Natural killer cell (primary cell): ENCODE measurements around the gene PEAK1. TPM values are rescaled to one million over a fixed set of nuclear protein-coding genes. Genes with fewer than 3 reads are reported as not detected.

Experiments used
- ATAC-seq, 3 donors: fragments of 150-1000 bp in 2 of 3; fragments of 200-7000 bp in 1 of 3; cut with Tn5 transposase; 1 replicate in 1 of 3; 2 replicates in 2 of 3; pipeline ENCODE4 v1.10.0; 2021; ENCODE audit warnings: mild to moderate bottlenecking in 2 of 3, moderate library complexity in 2 of 3
- DNase-seq, 2 donors: peaks; one replicate each; pipeline versions ENCODE4 v3.0.0 to v3.0.0-alpha.2; 2013 to 2021; ENCODE audit warnings: mixed read lengths in 1 of 2
- H3K27ac ChIP-seq: one replicate; pipeline ENCODE4 v1.5.1; 2013; ENCODE audit warnings: mild to moderate bottlenecking, low read length
- H3K27me3 ChIP-seq: one replicate; pipeline ENCODE4 v1.6.1; 2013; ENCODE audit warnings: low read length; ENCODE audit not compliant: control insufficient read depth, insufficient read depth
- H3K36me3 ChIP-seq: one replicate; pipeline ENCODE4 v1.6.1; 2013; ENCODE audit warnings: low read length; ENCODE audit not compliant: control insufficient read depth, insufficient read depth
- H3K4me1 ChIP-seq: one replicate; pipeline ENCODE4 v1.6.1; 2013; ENCODE audit warnings: low read length; ENCODE audit not compliant: control insufficient read depth, insufficient read depth
- H3K4me3 ChIP-seq: one replicate; pipeline ENCODE4 v1.5.1; 2013; ENCODE audit warnings: low read length
- H3K9me3 ChIP-seq: one replicate; pipeline ENCODE4 v1.6.1; 2013; ENCODE audit warnings: low read length; ENCODE audit not compliant: control insufficient read depth, insufficient read depth
- H3K27ac Mint-ChIP-seq, 2 donors: one replicate each; pipeline ENCODE4 v1.8.0; 2022; ENCODE audit warnings: mild to moderate bottlenecking in 2 of 2, mixed read lengths in 2 of 2, moderate library complexity in 1 of 2
- H3K27me3 Mint-ChIP-seq, 2 donors: one replicate each; pipeline ENCODE4 v1.8.0; 2022; ENCODE audit warnings: low read depth in 2 of 2, mixed read lengths in 2 of 2
- H3K36me3 Mint-ChIP-seq: one replicate; pipeline ENCODE4 v1.8.0; 2022; ENCODE audit warnings: mixed read lengths
- H3K4me1 Mint-ChIP-seq, 2 donors: one replicate each; pipeline ENCODE4 v1.8.0; 2022; ENCODE audit warnings: mixed read lengths in 2 of 2
- H3K4me3 Mint-ChIP-seq: one replicate; pipeline ENCODE4 v1.8.0; 2022; ENCODE audit warnings: mild to moderate bottlenecking, moderate library complexity, mixed read lengths
- H3K9me3 Mint-ChIP-seq, 2 donors: one replicate each; pipeline ENCODE4 v1.8.0; 2022; ENCODE audit warnings: mixed read lengths in 2 of 2
- CTCF ChIP-seq: fragments of 200-600 bp; IDR thresholded peaks from one replicate; pipeline ENCODE4 v1.8.0; 2022; ENCODE audit warnings: antibody characterized with exemption
- WGBS: methylation state at CpG from one replicate; pipeline ENCODE4 v1.1.7; 2013; ENCODE audit warnings: missing lambda C conversion rate; ENCODE audit not compliant: insufficient coverage; 5-methylcytosine and 5-hydroxymethylcytosine counted together
- intact Hi-C: fragments of 100-400 bp; cut with micrococcal nuclease; formaldehyde crosslinking; loops from one replicate; pipeline ENCODE4 v1.14.2; 2022
- total RNA-seq, 4 donors: library from RNA; stranded (reverse); fragments of 120-200 nt in 1 of 4; gene quantifications; one replicate each; pipeline versions ENCODE4 v1.2.3 to v1.2.4, GENCODE V29; 2013 to 2022

The PEAK1 gene
- total RNA-seq, 3 donors from 2014 or later (not counting 1 experiment from before 2014, with no cell fraction given), result 59.3 to 73.9 (median 69.1) TPM

GRCh38 chr15:77145370-77145769, 274.5 kb downstream of the PEAK1 start:
- TF ChIP-seq CTCF, result no peak
- peaks cover 6% of the 10 kb centered on the region for H3K4me1 ChIP-seq
- 93% methylated on average over 1 of the region's 1 CpG for WGBS
- Mint-ChIP-seq H3K4me1 (peaks cover 29 to 32% of the 10 kb centered on the region in 2 donors), H3K9me3 (no peaks in the 10 kb centered on the region), H3K27me3 (no peaks in the 10 kb centered on the region), H3K27ac (peak overlapping the region; percentile 74 to 80), H3K36me3 (no peaks in the 10 kb centered on the region), H3K4me3 (no peak overlapping the region)
- peaks cover 3% of the 10 kb centered on the region for H3K9me3 ChIP-seq
- H3K27me3 ChIP-seq, result no peaks in the 10 kb centered on the region
- no peak overlapping the region for H3K4me3 ChIP-seq
- intact Hi-C loops, result no loop called here
- peaks cover 2% of the 10 kb centered on the region for H3K36me3 ChIP-seq
- H3K27ac ChIP-seq, result no peak overlapping the region
- no peak for ATAC-seq
- no peak for DNase-seq

- no peaks in the 10 kb centered on the region for H3K27me3 Mint-ChIP-seq
- no peaks in the 10 kb centered on the region for H3K9me3 Mint-ChIP-seq
- Histone ChIP-seq H3K9me3 (peaks cover 3% of the 10 kb centered on the region), H3K27ac (no peak overlapping the region), H3K36me3 (peaks cover 2% of the 10 kb centered on the region), H3K4me3 (no peak overlapping the region), H3K4me1 (peaks cover 6% of the 10 kb centered on the region), H3K27me3 (no peaks in the 10 kb centered on the region)
- DNase-seq, result no peak
- peaks cover 29 to 32% of the 10 kb centered on the region in 2 donors for H3K4me1 Mint-ChIP-seq
- intact Hi-C loops, result no loop called here
- no peak overlapping the region for H3K4me3 Mint-ChIP-seq
- WGBS, result 89% methylated on average over 4 of the region's 4 CpGs
- no peak for ATAC-seq
- TF ChIP-seq CTCF, result no peak
- no peaks in the 10 kb centered on the region for H3K36me3 Mint-ChIP-seq
- H3K27ac Mint-ChIP-seq, result peak overlapping the region; percentile 74 to 80
Measured at GRCh38 chr15:77144492-77145070, 275.3 kb downstream of the PEAK1 start.

DNA sequence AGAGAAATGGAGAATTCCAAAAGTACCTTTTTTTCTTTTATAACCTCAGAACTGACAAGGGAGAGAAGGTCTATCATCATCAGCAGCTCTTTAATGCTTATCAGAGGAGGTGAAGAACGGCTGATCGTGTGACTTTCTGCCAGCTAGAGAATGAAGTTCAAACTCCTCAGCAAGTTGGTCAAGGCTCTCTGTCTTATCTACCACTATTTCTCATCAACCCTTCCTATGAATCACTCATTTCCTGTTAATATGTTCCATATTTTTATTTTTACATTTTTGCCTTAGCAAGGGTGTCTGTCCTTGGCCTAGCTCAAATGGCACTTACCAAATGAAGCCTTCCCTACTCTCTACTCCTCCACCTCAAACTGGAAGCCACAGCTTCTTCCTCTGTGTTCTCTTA, 275.9 kb downstream of the PEAK1 start:
- H3K27ac Mint-ChIP-seq, result peak overlapping the region; percentile 74 to 80
- peaks cover 29 to 32% of the 10 kb centered on the region in 2 donors for H3K4me1 Mint-ChIP-seq
- H3K27me3 Mint-ChIP-seq, result no peaks in the 10 kb centered on the region
- whole genome bisulfite sequencing, result 53% methylated on average over 2 of the region's 2 CpGs
- Histone ChIP-seq H3K4me1 (peaks cover 6% of the 10 kb centered on the region), H3K27ac (peak overlapping the region; percentile 25), H3K9me3 (peaks cover 3% of the 10 kb centered on the region), H3K36me3 (peaks cover 2% of the 10 kb centered on the region), H3K4me3 (no peak overlapping the region), H3K27me3 (no peaks in the 10 kb centered on the region)
- H3K4me3 Mint-ChIP-seq, result peak overlapping the region; percentile 14
- no peaks in the 10 kb centered on the region for H3K9me3 Mint-ChIP-seq
- ATAC-seq (peak in 2 of 3 donors; percentile 50 to 57), DNase-seq (no peak)
- intact Hi-C loops, result no loop called here
- H3K36me3 Mint-ChIP-seq, result no peaks in the 10 kb centered on the region
- no peak for TF ChIP-seq CTCF

DNA sequence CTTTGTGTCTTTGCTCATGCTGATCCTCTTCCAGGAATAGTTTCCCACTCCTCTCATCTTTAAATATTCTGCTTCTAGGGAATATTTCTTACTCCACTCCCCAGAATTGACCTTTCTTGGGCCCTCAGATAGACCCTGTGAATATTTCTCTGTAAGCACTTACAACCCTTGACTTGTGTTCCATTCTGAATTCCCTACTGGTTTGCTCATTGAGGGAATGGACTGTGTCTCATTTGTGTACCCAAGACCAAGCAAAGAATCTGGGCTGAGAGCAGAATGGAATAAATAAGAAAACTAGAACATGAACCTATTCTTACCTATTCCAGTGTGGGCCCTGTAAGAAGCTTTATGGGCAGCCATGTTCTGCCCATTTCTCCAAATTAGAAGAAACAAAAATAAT, 276.3 kb downstream of the PEAK1 start:
- no peak for ATAC-seq
- Histone ChIP-seq H3K36me3 (peaks cover 2% of the 10 kb centered on the region), H3K4me3 (no peak overlapping the region), H3K9me3 (peaks cover 3% of the 10 kb centered on the region), H3K27ac (peak overlapping the region; percentile 25), H3K27me3 (no peaks in the 10 kb centered on the region), H3K4me1 (peaks cover 6% of the 10 kb centered on the region)
- no peaks in the 10 kb centered on the region for H3K9me3 Mint-ChIP-seq
- peaks cover 29 to 32% of the 10 kb centered on the region in 2 donors for H3K4me1 Mint-ChIP-seq
- H3K4me3 Mint-ChIP-seq, result no peak overlapping the region
- peak overlapping the region; percentile 74 to 80 for H3K27ac Mint-ChIP-seq
- H3K27me3 Mint-ChIP-seq, result no peaks in the 10 kb centered on the region
- H3K36me3 Mint-ChIP-seq, result no peaks in the 10 kb centered on the region
- no peak for TF ChIP-seq CTCF
- intact Hi-C loops, result no loop called here
- DNase-seq, result no peak
